Measurements from ENCODE around the gene KANK4.

The KANK4 gene

DNA sequence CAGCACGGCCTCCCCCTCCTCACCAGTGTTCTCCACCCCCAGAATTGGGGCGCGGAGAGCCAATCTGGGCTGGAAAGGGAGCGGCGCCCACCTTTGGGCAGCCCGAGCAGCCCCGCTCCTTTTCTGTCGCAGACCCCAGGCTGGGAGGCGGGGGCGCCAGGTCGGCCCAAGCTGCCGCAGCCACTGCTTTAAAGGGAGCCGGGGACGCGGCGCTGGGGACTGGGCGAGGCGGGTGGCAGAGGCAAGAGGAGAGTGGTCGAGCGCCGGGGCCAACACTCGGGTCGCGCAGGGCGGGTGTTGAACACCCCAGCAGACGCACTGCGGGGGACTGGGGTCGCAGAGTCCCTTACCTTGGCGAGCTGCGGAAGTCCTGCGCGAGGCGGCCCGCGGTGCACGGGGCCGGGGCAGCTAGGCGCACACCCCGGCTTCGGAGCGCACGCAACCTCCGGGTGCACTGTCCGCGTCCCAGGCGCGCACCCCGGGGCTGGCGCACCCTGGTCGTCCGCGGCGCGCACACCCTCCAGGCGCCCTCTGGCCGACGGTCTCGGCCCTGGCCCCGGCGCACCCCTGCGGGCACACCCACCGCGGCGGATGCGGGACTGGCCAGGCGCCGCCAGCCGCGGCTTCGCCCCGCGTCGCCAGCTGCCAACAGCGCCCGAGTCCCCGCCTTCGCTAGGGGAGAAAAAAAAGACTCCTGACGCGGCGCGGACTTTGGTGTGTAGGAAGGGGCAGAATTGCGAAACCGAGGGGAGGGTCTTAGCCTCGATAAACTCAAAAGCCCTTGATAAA lies at the start of gene KANK4:
TSS of gene KANK4 (minus strand) at position 679 of the 789 bp plus-strand sequence. CDS start 37,870 bp downstream, outside the sequence.
- DNase-seq = no peak

GRCh38 chr1:62368989-62369388 lies 49.8 kb upstream of the KANK4 start:
- DNase-seq = no peak

DNA sequence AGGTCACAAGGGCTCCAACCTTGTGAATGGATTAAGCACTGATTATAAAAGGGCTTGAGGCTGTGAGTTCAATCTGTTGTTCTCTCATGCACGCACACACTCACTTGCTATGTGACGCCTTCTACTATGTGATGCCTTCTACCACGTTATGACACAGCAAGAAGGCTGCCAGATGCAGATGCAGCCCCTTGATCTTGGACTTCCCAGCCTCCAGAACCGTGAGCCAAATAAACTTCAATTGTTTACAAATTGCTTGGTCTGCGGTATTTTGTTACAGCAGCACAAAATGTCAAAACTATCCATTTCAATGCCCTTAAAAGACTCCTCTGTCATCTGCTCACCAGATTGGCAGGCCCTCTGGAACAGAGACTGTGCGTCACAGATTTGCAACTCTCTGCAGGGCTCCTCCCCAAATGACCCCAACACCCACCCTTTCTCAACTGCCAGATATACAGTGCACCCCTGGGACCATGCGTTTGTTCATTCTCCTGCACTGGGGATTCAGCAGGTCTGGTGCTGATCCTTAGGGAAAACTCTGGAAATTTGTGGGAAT lies 47.8 kb upstream of the KANK4 start:
- no peak for DNase-seq

DNA sequence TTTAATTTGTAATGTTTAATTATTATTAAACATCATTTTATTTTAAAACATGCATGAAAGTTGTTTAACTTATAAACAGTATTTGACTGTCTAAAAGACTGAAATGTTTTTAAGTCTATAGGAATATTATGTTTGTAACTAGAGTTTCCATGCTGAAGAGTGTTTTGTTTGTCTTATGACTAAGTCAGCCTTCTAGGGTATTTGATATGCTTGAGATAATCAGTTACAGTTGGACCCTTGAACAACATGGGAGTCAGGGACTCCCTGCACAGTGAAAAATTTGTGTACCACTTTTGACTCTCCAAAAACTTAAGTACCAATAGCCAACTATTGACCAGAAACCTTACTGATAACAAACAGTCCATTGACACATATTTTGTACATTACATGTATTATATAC lies 45.5 kb upstream of the KANK4 start:
- DNase-seq = no peak

- no peak for DNase-seq
Measured at GRCh38 chr1:62362926-62363325, 43.7 kb upstream of the KANK4 start.

DNA sequence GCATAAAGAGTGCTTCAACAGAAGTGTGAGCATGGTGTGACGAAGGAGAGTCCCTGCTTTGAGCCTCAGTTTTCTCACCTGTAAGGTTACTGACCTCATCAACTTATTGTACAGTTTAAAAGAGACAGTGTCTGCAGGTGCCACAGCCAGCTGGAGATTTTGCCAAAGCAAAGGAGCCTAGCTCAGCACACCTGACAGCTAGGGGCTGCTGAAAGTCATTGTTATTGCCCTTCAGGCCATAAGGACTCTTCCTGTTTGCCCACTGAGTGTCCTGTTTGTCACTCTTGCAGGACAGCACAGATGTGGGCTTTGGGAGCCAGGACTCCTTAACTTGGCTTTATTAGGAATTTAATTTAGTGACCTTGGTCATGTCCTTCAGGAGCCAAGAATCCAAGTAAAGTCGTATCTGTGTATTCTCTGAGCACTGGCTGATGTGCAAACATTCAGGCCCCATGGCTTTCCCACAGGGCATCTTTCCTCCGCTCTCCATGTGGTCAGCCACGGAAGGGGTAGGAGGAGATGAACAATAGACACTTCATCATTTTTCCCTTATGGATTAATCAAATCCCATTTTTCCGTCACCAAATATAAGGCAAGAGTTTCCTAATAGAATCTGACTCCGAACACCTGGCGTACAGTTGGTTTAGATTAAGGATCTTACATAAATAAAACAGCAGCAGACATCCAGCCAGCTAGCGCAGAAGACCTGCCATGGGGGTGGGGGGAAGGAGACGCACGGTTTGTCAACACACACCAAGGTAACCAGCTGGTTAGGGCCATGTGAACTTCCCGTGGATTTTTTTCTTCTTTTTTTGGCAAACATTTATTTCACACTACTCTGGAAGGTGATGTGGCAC lies 43.1 kb upstream of the KANK4 start:
- no peak for DNase-seq

DNA sequence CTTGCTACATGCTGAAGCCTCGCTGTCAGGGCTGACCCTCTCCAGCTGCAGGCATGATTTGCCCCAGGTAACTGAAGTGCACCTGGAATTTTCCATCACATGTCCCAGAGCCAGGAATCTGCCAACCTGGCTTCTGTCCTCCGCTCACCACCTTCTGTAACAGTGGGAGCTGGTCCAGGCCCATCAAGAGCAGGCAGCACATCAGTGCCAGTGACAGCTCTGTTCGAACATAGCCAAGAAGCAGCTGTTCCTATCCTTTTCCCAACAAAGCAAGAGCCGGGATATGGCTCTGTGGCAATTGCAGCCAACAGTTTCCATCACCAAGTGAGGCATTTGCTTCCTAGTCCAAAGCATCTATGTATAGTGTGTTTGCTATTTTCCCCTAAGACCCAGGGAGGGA lies 42.2 kb upstream of the KANK4 start:
- DNase-seq = no peak

DNA sequence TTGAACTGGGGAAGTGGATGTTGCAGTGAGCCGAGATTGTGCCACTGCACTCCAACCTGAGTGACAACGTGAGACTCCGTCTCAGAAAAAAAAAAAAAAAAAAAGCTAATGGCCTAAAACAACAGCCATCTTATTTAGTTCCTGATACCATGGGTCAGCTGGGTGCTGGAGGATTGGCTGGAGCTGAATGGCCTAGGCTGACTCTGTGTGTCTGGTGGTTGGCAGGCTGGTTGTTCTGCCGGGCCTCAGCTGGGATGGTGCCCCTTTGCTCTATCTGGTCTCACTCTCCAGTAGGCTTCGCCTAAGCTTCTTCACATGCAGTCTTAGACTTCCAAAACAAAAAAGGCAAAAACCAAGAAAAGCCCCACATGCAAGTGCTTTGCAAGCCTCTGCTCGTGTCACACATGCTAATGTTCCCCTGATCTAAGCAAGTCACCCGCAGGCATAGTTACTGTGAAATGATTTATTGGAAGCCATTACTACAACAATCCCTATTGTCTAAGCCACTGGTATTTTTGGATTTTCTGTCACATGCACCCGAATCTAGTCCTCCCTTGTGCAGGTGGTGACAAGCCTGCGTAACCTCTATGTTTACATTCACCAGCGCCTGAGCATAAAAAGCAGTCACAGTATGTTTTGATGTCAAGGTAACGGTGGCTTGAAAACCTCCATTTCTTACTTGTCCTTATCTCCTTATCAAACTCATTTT lies 39.6 kb upstream of the KANK4 start:
- no peak for DNase-seq

GRCh38 chr1:62357916-62358315 lies 38.7 kb upstream of the KANK4 start:
- DNase-seq = no peak

DNA sequence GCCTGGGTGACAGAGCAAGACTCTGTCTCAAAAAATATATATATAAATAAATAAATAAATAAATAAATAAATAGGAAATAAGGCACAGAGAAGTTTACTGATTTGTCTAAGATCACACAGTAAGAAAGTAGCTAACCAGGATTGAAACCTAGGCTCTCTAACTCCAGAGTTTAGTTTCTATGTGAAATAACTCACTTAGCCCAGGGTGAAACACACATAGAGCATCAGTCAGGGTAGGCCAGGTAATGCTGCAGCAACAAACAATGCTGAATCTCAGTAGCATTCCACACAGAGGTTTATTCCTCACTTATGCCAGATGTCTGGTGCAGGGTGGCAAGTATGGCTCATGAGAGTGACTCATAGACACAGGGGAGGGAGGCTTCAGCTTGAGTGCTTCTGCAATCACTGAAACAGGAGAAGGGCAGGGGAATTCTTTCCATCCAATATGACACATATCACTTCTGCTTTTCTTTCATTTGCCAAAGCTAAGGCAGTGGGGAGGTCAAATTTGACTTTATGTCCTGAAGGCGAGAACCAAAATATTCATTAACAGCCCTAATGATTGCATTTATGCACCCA lies 37.1 kb upstream of the KANK4 start:
- peak; percentile 86 for DNase-seq

- DNase-seq = no peak
Measured at GRCh38 chr1:62355095-62355494, 35.9 kb upstream of the KANK4 start.

- DNase-seq = no peak
Measured at GRCh38 chr1:62353853-62354252, 34.6 kb upstream of the KANK4 start.

- DNase-seq = no peak
Measured at GRCh38 chr1:62352387-62352786, 33.2 kb upstream of the KANK4 start.

GRCh38 chr1:62349470-62350233 lies 30.4 kb upstream of the KANK4 start:
- DNase-seq = no peak

- no peak for DNase-seq
Measured at GRCh38 chr1:62346886-62347285, 27.7 kb upstream of the KANK4 start.

DNA sequence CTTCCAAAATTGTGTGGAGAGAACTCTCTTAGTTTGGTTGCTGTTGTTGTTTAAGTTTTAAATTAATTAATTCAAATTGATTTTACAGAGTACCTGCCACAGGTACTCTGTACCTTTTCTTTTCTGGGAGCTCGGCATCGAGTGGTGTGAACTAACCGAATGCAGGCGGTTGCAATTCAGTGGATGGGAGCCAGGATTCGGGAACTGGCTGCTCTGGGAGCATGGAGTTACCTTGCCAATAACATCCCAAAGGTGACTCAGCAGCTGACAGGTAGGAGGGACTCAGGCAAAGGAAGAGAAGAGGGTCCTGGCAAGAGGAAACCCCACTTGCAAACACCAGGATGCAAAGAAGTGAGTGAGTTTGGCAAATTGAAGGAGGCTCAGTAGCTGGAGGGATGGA lies 24.7 kb upstream of the KANK4 start:
- DNase-seq = no peak

GRCh38 chr1:62342270-62342669 lies 23.0 kb upstream of the KANK4 start:
- DNase-seq = no peak

DNA sequence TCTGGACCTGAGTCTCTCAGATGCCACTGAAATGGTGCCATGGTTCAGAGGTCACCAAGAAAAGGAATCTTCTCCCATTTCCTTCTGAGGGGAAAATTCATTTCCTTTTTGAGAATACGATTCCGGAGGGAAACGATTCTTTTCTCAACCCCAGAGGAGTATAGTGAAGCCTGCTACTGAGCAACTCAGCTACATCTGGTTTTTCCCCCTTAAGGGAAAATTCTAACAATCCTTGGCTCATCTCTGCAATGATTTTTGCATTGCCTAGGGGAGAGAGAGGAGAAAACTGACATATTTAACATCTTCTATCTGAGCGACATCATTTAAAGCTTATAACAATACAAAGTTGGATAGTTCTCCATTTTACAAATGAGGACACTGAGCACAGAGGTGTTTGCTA lies 22.4 kb upstream of the KANK4 start:
- no peak for DNase-seq

- no peak for DNase-seq
Measured at GRCh38 chr1:62341089-62341488, 21.9 kb upstream of the KANK4 start.

DNA sequence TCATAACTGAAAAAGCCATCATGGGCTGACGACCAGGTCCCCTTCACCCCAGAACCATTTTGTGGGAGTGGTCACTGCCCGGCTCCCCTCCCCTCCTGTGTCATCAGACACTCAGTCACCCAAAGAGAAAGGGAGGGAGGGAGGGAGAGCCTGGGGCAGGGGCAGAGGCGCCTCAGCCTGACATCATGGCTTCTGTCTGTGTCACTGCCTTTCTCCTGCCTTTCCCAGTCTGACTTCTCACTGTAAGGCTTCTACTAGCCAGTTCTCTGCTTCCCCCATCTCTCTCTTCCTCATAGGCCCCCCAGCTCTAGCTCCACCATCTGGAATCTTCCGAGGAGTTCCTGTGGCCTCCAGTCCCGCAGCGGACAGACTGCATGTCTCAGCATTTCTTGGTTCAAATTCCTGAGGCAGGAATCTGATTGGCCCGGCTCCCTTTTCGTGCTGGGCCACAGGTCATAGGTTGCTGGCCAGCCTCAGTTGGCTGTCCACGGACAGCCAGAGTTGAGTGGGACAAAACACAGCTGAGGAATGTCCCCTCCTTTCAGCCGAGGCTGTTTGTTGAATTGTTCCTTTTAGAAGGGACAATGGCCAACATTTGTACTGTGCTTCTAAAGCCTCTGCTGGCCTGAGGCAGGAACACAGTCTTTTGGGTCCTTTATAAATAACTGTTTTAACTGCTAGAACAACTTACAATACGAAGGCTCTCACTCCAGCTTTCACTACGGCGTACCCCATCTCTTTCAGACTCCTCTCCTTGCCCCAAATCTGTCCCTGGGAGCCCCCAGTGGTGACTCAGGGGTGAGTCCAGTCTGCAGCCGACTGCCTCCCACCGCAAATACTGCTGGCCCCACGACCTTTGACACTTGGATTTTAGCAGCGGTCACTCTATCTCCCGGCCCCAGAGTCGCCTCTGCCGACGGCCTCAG lies 18.7 kb upstream of the KANK4 start:
- no peak for DNase-seq

Measured in kidney glomerular epithelial cell (primary cell).